ENCODE results near the gene NEUROD1. TPM values are rescaled to one million over a fixed set of nuclear protein-coding genes. Genes with fewer than 3 reads are reported as not detected.

Gene NEUROD1
- total and polyA plus RNA-seq, 2 experiments from 2014 or later: 0.53 to 1.3 TPM

DNA sequence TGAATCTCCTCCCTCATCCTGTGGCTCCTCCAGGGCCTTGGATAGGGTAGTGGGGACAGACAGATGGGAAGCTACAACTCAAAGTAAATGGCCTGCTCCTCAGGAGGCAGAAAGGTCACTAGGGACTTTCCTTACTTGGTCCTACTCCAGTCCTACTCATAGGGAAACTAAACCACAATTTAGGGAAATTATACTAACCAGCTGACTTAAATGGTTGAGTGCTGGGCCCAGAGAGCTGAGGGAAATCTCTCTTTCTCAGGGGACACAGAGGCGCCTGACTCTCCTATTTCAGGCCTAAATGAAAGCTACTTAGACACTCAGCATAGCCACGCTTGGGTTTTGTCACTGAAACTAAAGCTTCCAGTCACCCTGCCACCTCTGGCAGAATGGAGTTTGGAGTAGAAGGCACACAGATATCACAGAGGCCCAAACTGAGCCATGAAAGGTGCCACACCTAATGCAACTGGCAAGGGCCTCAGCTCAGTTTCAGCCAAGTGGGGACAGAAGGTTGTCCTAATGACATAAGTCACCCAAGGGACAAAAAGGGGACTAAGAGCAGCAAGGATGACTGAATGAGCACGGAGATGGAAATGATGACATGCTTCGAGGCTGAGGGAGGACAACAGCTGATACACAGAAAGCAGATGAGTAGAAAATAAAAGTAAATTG, 47.5 kb downstream of the NEUROD1 start:
- Histone ChIP-seq H3K36me3 (replicated peaks; ENCODE audit: insufficient read depth, low read depth) (no peaks in the 10 kb centered on the region), H3K27me3 (no peaks in the 10 kb centered on the region), H3K79me2 (no peaks in the 10 kb centered on the region), H3K4me1 (ENCODE audit: insufficient read depth) (peaks cover 4% of the 10 kb centered on the region), H3K27ac (no peak overlapping the region), H3K4me3 (no peak overlapping the region), H3K4me2 (no peak overlapping the region), H3K9me2 (replicated peaks; ENCODE audit: insufficient read depth) (no peaks in the 10 kb centered on the region), H3K9me3 (ENCODE audit: low read depth) (no peaks in the 10 kb centered on the region), H2AFZ (no peak overlapping the region), H4K20me1 (ENCODE audit: insufficient read depth, poor library complexity, severe bottlenecking) (no peaks in the 10 kb centered on the region)
- WGBS (ENCODE audit: low lambda C conversion rate, missing lambda C conversion rate): 95% methylated on average over 4 of the region's 4 CpGs
- DNase-seq (ENCODE audit: low spot score): no peak
- TF ChIP-seq EZH2 (IDR thresholded peaks at IDR 0.05; ENCODE audit: borderline replicate concordance): no peak
- TF ChIP-seq, protein P1, sequence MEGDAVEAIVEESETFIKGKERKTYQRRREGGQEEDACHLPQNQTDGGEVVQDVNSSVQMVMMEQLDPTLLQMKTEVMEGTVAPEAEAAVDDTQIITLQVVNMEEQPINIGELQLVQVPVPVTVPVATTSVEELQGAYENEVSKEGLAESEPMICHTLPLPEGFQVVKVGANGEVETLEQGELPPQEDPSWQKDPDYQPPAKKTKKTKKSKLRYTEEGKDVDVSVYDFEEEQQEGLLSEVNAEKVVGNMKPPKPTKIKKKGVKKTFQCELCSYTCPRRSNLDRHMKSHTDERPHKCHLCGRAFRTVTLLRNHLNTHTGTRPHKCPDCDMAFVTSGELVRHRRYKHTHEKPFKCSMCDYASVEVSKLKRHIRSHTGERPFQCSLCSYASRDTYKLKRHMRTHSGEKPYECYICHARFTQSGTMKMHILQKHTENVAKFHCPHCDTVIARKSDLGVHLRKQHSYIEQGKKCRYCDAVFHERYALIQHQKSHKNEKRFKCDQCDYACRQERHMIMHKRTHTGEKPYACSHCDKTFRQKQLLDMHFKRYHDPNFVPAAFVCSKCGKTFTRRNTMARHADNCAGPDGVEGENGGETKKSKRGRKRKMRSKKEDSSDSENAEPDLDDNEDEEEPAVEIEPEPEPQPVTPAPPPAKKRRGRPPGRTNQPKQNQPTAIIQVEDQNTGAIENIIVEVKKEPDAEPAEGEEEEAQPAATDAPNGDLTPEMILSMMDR (IDR thresholded peaks at IDR 0.05; ENCODE audit: poor library complexity): no peak
- TF ChIP-seq EZH2phosphoT487 (IDR thresholded peaks at IDR 0.05; ENCODE audit: low read depth, severe bottlenecking, unreplicated experiment): no peak

DNA sequence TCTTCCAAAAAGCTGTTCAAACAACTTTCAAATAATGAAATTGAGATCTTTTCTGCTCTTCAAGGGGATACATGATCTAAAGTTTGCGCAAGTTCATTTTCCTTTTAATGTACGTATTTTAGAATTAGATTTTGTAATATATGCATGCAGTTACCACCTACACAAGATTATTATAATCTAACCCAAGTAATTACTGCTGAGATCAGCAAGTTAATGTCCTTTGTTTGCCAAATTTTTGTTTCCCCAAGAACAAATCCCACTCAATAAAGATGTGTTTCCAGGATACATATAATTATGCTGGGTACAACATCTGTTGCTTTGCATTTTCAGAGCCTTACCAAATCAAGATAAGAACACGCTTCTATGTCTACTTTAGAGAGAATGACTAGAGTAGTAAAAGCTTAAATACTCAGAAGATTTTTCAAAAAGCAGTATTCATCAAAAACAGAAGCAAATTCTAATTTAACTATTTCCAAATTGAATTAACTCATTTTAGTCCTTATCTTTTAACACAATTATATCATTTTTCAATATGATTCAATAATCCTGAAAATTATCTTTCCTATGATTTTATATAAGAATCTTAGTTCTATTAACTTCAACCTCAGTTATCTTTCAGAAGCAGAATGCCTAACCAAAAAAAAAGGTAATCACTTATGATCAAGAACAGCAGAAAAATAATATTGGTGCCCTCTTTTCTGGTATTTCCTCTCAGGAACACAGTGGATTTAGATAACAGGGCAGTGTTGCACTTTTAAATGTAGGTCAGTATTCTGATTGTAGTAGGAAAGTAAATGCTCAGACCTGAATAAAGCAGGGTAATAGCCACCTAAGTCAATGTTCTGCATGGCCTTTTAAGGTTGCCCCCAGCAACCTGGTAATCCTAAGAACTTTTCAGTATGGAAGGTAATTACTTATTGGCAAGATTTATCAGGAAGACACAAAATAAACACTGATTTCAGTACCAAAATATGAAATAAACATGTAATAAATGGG, 51.4 kb downstream of the NEUROD1 start:
- Histone ChIP-seq H3K4me1 (ENCODE audit: insufficient read depth) (peaks cover 4% of the 10 kb centered on the region), H3K9me2 (replicated peaks; ENCODE audit: insufficient read depth) (no peaks in the 10 kb centered on the region), H3K4me2 (no peak overlapping the region), H2AFZ (no peak overlapping the region), H4K20me1 (ENCODE audit: insufficient read depth, poor library complexity, severe bottlenecking) (no peaks in the 10 kb centered on the region), H3K27ac (no peak overlapping the region), H3K9me3 (ENCODE audit: low read depth) (no peaks in the 10 kb centered on the region), H3K27me3 (no peaks in the 10 kb centered on the region), H3K4me3 (no peak overlapping the region), H3K36me3 (replicated peaks; ENCODE audit: insufficient read depth, low read depth) (no peaks in the 10 kb centered on the region), H3K79me2 (no peaks in the 10 kb centered on the region)
- DNase-seq (ENCODE audit: low spot score): no peak
- TF ChIP-seq EZH2phosphoT487 (IDR thresholded peaks at IDR 0.05; ENCODE audit: low read depth, severe bottlenecking, unreplicated experiment): no peak
- TF ChIP-seq, protein P1 (IDR thresholded peaks at IDR 0.05; ENCODE audit: poor library complexity): no peak
- 78% methylated on average over 3 of the region's 3 CpGs for WGBS (ENCODE audit: low lambda C conversion rate, missing lambda C conversion rate)

DNA sequence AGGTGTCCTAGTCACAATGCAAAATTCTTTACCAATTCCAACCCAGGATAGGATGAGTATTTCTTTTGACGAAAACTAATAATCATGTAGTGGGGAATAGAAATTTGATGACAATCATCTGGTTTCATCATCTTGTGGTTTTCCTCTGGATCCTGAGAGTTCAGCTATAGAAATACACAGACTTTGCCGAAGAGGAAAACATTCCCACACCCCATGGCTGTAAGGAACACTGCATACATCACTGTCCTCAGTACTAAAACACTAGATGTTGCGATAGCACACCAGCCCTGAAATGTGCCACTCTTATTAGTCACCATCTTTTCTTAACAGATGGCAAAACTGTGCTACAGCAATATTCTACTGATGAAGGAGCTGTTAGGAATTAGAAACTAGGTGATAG, 52.8 kb downstream of the NEUROD1 start:
- WGBS (ENCODE audit: low lambda C conversion rate, missing lambda C conversion rate): 91% methylated on average over 3 of the region's 3 CpGs

More for the DNA sequence above, 52.8 kb downstream of the NEUROD1 start:
- Histone ChIP-seq H4K20me1 (ENCODE audit: insufficient read depth, poor library complexity, severe bottlenecking) (no peaks in the 10 kb centered on the region), H3K9me3 (ENCODE audit: low read depth) (no peaks in the 10 kb centered on the region), H3K79me2 (no peaks in the 10 kb centered on the region), H3K36me3 (replicated peaks; ENCODE audit: insufficient read depth, low read depth) (no peaks in the 10 kb centered on the region), H3K4me2 (no peak overlapping the region), H3K9me2 (replicated peaks; ENCODE audit: insufficient read depth) (no peaks in the 10 kb centered on the region), H3K4me1 (ENCODE audit: insufficient read depth) (peaks cover 4% of the 10 kb centered on the region), H3K27me3 (no peaks in the 10 kb centered on the region), H3K27ac (no peak overlapping the region), H3K4me3 (no peak overlapping the region), H2AFZ (no peak overlapping the region)
- TF ChIP-seq EZH2phosphoT487 (IDR thresholded peaks at IDR 0.05; ENCODE audit: low read depth, severe bottlenecking, unreplicated experiment) (no peak), EZH2 (IDR thresholded peaks at IDR 0.05; ENCODE audit: borderline replicate concordance) (no peak)
- TF ChIP-seq, protein P1 (IDR thresholded peaks at IDR 0.05; ENCODE audit: poor library complexity): no peak
- no peak for DNase-seq (ENCODE audit: low spot score)
